HepG2 (cell line): Measurements from ENCODE around the gene NOB1. TPM values are rescaled to one million over a fixed set of nuclear protein-coding genes. Genes with fewer than 3 reads are reported as not detected.

Source experiments
- FOXM1 ChIP-seq: sonication (generic); formaldehyde crosslinking; IDR thresholded peaks from 2 replicates; pipeline ENCODE4 v1.5.0; 2020; ENCODE audit warnings: missing genetic modification reagents
- GTF2F1 ChIP-seq: fragments of 150-350 bp; IDR thresholded peaks from 2 replicates; pipeline ENCODE4 v1.6.1; 2014; ENCODE audit warnings: low read length
- MAFF ChIP-seq: IDR thresholded peaks from 2 replicates; pipeline ENCODE4 v1.6.1; 2011; ENCODE audit warnings: low read depth, low read length, improper control_type of control experiment
- MEF2D ChIP-seq: sonication (generic); formaldehyde crosslinking; IDR thresholded peaks from 2 replicates; pipeline ENCODE4 v1.5.1; 2020; ENCODE audit warnings: mild to moderate bottlenecking, missing genetic modification reagents
- PAXIP1 ChIP-seq: sonication (generic); formaldehyde crosslinking; conservative IDR thresholded peaks from 2 replicates; pipeline ENCODE4 v1.4.0; 2020; ENCODE audit warnings: mild to moderate bottlenecking, missing genetic modification reagents, moderate library complexity
- PHF8 ChIP-seq: sonication (generic); formaldehyde crosslinking; IDR thresholded peaks from 2 replicates; pipeline ENCODE4 v1.5.0; 2020; ENCODE audit warnings: missing genetic modification reagents
- POGK ChIP-seq: sonication (generic); formaldehyde crosslinking; conservative IDR thresholded peaks from 2 replicates; pipeline ENCODE4 v1.8.0; 2022; ENCODE audit warnings: mild to moderate bottlenecking, moderate library complexity, missing genetic modification reagents
- POLR2A ChIP-seq, 2 experiments: IDR thresholded peaks; 2 replicates each; pipeline ENCODE4 v1.6.1; 2011; ENCODE audit warnings: low read depth in 2 of 2, low read length in 2 of 2, mild to moderate bottlenecking in 1 of 2, moderate library complexity in 1 of 2; ENCODE audit not compliant: insufficient read depth in 1 of 2
- ZBTB3 ChIP-seq: sonication (generic); formaldehyde crosslinking; IDR thresholded peaks from 2 replicates; pipeline ENCODE4 v1.4.0; 2020; ENCODE audit warnings: low read depth, mild to moderate bottlenecking, moderate library complexity, missing genetic modification reagents, borderline replicate concordance
- ZBTB39 ChIP-seq: sonication (generic); formaldehyde crosslinking; IDR thresholded peaks from 2 replicates; pipeline ENCODE4 v1.5.0; 2020; ENCODE audit warnings: missing genetic modification reagents
- ZBTB42 ChIP-seq: sonication (generic); formaldehyde crosslinking; IDR thresholded peaks from 2 replicates; pipeline ENCODE4 v1.5.0; 2020; ENCODE audit warnings: mild to moderate bottlenecking, missing genetic modification reagents
- ZNF12 ChIP-seq: sonication (generic); formaldehyde crosslinking; IDR thresholded peaks from 2 replicates; pipeline ENCODE4 v1.5.0; 2020; ENCODE audit warnings: missing genetic modification reagents
- ZNF33A ChIP-seq: sonication (generic); formaldehyde crosslinking; IDR thresholded peaks from 2 replicates; pipeline ENCODE4 v1.5.1; 2020; ENCODE audit warnings: missing genetic modification reagents, mild to moderate bottlenecking, moderate library complexity, borderline replicate concordance
- polyA plus RNA-seq, 8 experiments: library from polyadenylated mRNA; depleted of rRNA in 3 of 8; stranded (reverse) in 7 of 8; unstranded in 1 of 8; fragments of >200 nt; fragmentation: Illumina TruSeq in 4 of 8; extraction: Trizol in 4 of 8; gene quantifications; 2 replicates each; pipeline versions ENCODE4 v1.2.1 to v1.2.3, GENCODE V29; 2011 to 2016; ENCODE audit warnings: low read depth in 4 of 8, missing spikeins in 1 of 8, mixed read lengths in 1 of 8; ENCODE audit not compliant: insufficient read depth in 1 of 8
- total RNA-seq, 5 experiments: library from RNA; depleted of rRNA; stranded (reverse); fragments of >200 nt; fragmentation: Illumina TruSeq; extraction: Trizol; gene quantifications; 2 replicates each; pipeline ENCODE4 v1.2.3, GENCODE V29; 2016; ENCODE audit warnings: low read depth in 1 of 5
- TF ChIP-seq, protein P1 (sequence below): sonication (generic); formaldehyde crosslinking; IDR thresholded peaks from 2 replicates; pipeline ENCODE4 v1.4.0; 2020; ENCODE audit warnings: low read depth, missing genetic modification reagents
- TF ChIP-seq, protein P2 (sequence below): sonication (generic); formaldehyde crosslinking; conservative IDR thresholded peaks from 2 replicates; pipeline ENCODE4 v1.4.0; 2020; ENCODE audit warnings: missing genetic modification reagents

Gene NOB1
- total and polyA plus RNA-seq, 2 of the 13 experiments (the other 11 are each of a cell fraction or from before 2014, with no cell fraction given): 47.1 to 162 TPM

DNA sequence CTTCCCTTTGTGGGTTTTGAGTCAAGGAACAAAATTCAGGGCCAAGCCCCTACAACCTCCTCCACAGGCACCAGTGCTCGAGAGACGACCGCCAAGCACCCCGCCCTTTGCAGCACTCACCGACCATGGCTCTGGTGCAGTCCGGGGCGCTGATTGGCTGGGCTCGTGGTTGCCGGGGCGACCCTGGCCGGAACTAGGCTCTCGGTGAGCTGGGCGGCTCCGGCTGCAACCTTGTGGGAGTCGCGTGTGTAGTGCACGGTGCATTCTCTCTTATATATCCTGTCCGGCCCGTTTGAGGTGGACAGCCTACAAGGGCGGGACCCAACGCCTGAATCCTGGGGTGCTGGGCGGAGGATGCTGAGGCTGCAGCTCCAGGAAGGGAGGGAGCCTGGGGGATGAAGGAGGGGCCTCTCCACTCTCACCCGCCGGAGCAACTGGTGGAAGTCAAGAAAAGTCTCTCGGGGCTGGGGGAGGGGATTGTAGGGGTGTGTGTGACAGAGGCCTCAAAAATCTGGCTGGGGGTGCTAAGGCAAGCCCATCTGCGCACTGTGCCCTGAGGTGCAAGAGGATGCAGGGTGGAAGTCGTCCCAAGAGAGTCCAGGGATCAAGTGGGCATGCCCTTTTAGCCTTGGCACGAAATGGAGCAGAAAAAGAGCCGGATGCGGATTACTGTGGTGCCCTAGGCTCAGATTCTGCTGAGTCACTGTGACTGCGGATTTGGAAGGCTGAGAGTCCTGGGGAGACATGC, 28.2 kb downstream of the NOB1 start, which contains the start of gene NQO1 (continued):
- TF ChIP-seq ZBTB39 (CRISPR knock-in tag): no peak
- TF ChIP-seq ZBTB42: no peak; the same call in 1 of the 2 replicates
- no peak for TF ChIP-seq GTF2F1
- TF ChIP-seq MAFF: peak; percentile 93
- peak; percentile 76; the same call in 1 of the 2 replicates for TF ChIP-seq MEF2D (CRISPR knock-in tag)
- no peak for TF ChIP-seq FOXM1 (CRISPR knock-in tag)
- peak; percentile 98 to 99 for TF ChIP-seq POLR2A (IDR thresholded peaks at IDR 0.05; ENCODE audit: insufficient read depth in 1 of 2, low read depth in 2 of 2, low read length in 2 of 2)
- TF ChIP-seq POGK (CRISPR knock-in tag): peak; percentile 13
- TF ChIP-seq ZNF33A: no peak; the same call in 1 of the 2 replicates
- TF ChIP-seq, protein P1, sequence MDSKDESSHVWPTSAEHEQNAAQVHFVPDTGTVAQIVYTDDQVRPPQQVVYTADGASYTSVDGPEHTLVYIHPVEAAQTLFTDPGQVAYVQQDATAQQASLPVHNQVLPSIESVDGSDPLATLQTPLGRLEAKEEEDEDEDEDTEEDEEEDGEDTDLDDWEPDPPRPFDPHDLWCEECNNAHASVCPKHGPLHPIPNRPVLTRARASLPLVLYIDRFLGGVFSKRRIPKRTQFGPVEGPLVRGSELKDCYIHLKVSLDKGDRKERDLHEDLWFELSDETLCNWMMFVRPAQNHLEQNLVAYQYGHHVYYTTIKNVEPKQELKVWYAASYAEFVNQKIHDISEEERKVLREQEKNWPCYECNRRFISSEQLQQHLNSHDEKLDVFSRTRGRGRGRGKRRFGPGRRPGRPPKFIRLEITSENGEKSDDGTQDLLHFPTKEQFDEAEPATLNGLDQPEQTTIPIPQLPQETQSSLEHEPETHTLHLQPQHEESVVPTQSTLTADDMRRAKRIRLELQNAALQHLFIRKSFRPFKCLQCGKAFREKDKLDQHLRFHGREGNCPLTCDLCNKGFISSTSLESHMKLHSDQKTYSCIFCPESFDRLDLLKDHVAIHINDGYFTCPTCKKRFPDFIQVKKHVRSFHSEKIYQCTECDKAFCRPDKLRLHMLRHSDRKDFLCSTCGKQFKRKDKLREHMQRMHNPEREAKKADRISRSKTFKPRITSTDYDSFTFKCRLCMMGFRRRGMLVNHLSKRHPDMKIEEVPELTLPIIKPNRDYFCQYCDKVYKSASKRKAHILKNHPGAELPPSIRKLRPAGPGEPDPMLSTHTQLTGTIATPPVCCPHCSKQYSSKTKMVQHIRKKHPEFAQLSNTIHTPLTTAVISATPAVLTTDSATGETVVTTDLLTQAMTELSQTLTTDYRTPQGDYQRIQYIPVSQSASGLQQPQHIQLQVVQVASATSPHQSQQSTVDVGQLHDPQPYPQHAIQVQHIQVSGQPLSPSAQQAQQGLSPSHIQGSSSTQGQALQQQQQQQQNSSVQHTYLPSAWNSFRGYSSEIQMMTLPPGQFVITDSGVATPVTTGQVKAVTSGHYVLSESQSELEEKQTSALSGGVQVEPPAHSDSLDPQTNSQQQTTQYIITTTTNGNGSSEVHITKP: peak; percentile 48; the same call in 1 of the 2 replicates
- peak; percentile 71 for TF ChIP-seq PAXIP1
- no peak for TF ChIP-seq ZBTB3 (CRISPR knock-in tag)
- no peak for TF ChIP-seq ZNF12 (CRISPR knock-in tag)
- TF ChIP-seq, protein P2, sequence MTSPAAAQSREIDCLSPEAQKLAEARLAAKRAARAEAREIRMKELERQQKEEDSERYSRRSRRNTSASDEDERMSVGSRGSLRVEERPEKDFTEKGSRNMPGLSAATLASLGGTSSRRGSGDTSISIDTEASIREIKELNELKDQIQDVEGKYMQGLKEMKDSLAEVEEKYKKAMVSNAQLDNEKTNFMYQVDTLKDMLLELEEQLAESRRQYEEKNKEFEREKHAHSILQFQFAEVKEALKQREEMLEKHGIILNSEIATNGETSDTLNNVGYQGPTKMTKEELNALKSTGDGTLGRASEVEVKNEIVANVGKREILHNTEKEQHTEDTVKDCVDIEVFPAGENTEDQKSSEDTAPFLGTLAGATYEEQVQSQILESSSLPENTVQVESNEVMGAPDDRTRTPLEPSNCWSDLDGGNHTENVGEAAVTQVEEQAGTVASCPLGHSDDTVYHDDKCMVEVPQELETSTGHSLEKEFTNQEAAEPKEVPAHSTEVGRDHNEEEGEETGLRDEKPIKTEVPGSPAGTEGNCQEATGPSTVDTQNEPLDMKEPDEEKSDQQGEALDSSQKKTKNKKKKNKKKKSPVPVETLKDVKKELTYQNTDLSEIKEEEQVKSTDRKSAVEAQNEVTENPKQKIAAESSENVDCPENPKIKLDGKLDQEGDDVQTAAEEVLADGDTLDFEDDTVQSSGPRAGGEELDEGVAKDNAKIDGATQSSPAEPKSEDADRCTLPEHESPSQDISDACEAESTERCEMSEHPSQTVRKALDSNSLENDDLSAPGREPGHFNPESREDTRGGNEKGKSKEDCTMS (CRISPR knock-in tag): no peak
- TF ChIP-seq PHF8: peak; percentile 42; the same call in 1 of the 2 replicates
